PC-9 (cell line): ENCODE measurements around the gene HOXC12. TPM values are rescaled to one million over a fixed set of nuclear protein-coding genes. Genes with fewer than 3 reads are reported as not detected.

Source experiments
- BruUV-seq: library from RNA; stranded (reverse); fragments of 400-500 nt; replicated peaks from 2 replicates; lab custom pipeline; 2021; lab: Mats Ljungman, UMichigan
- CTCF ChIA-PET: fragments of 300-600 bp; sonication (Branson Sonifier 250); formaldehyde crosslinking; loops from one replicate; lab custom pipeline; 2022; ENCODE audit warnings: antibody characterized with exemption; lab: Charles Lee
- POLR2A ChIA-PET: fragments of 300-600 bp; sonication (Branson Sonifier 250); formaldehyde crosslinking; loops from one replicate; lab custom pipeline; 2022; ENCODE audit warnings: antibody characterized with exemption; ENCODE audit not compliant: unreplicated experiment; lab: Charles Lee
- DNase-seq, 2 experiments: peaks; one replicate each; pipeline versions ENCODE4 v3.0.0 to v3.0.0-alpha.2; 2015 to 2022; ENCODE audit warnings: mixed read lengths in 1 of 2
- H2AFZ ChIP-seq: fragments of 200-600 bp; sonication (generic); 2 replicates; pipeline ENCODE4 v1.8.1; 2017; ENCODE audit warnings: antibody characterized with exemption
- H3F3A ChIP-seq: fragments of 200-600 bp; sonication (generic); 2 replicates; pipeline ENCODE4 v1.8.1; 2017; ENCODE audit warnings: antibody characterized with exemption, mild to moderate bottlenecking, low read depth; ENCODE audit not compliant: insufficient read depth
- H3K27ac ChIP-seq: fragments of 200-600 bp; sonication (generic); 2 replicates; pipeline ENCODE4 v1.6.1; 2016; ENCODE audit warnings: mixed run types
- H3K27me3 ChIP-seq: fragments of 200-600 bp; sonication (generic); 2 replicates; pipeline ENCODE4 v1.6.1; 2016; ENCODE audit warnings: low read depth, mixed run types; ENCODE audit not compliant: insufficient read depth
- H3K36me3 ChIP-seq: fragments of 200-600 bp; sonication (generic); 2 replicates; pipeline ENCODE4 v1.6.1; 2016; ENCODE audit warnings: low read depth, mixed run types
- H3K4me1 ChIP-seq: fragments of 200-600 bp; sonication (generic); replicated peaks from 2 replicates; pipeline ENCODE4 v1.6.1; 2016; ENCODE audit warnings: mixed run types; ENCODE audit not compliant: insufficient read depth
- H3K4me2 ChIP-seq: fragments of 200-600 bp; sonication (generic); 2 replicates; pipeline ENCODE4 v1.6.1; 2017; ENCODE audit warnings: mixed run types
- H3K4me3 ChIP-seq: fragments of 200-600 bp; sonication (generic); 2 replicates; pipeline ENCODE4 v1.6.1; 2016; ENCODE audit warnings: mixed run types
- H3K79me2 ChIP-seq: fragments of 200-600 bp; sonication (generic); 2 replicates; pipeline ENCODE4 v1.6.1; 2017; ENCODE audit warnings: low read depth, mixed run types
- H3K9me2 ChIP-seq: fragments of 200-600 bp; sonication (generic); 2 replicates; pipeline ENCODE4 v1.8.1; 2017; ENCODE audit warnings: mild to moderate bottlenecking; ENCODE audit not compliant: insufficient read depth
- H3K9me3 ChIP-seq: fragments of 200-600 bp; sonication (generic); 2 replicates; pipeline ENCODE4 v1.8.1; 2016; ENCODE audit warnings: low read depth; ENCODE audit not compliant: insufficient read depth
- H4K20me1 ChIP-seq: fragments of 200-600 bp; sonication (generic); 2 replicates; pipeline ENCODE4 v1.8.1; 2017; ENCODE audit not compliant: insufficient read depth
- EZH2 ChIP-seq: fragments of 200-600 bp; sonication (generic); IDR thresholded peaks from 2 replicates; pipeline ENCODE4 v1.8.0; 2017; ENCODE audit warnings: antibody characterized with exemption, low read depth
- intact Hi-C: fragments of 100-400 bp; cut with micrococcal nuclease; formaldehyde crosslinking; loops from one replicate; pipeline ENCODE4 v1.10.0; 2022; ENCODE audit not compliant: unreplicated experiment
- total RNA-seq: library from RNA; stranded (reverse); gene quantifications from 2 replicates; pipeline ENCODE4 v1.2.3, GENCODE V29; 2021
- TF ChIP-seq, protein P1 (sequence below): fragments of 200-600 bp; sonication (generic); conservative IDR thresholded peaks from 2 replicates; pipeline ENCODE4 v1.6.1; 2017; ENCODE audit warnings: mixed run types, antibody characterized with exemption, mild to moderate bottlenecking, moderate library complexity

HOXC12 gene
- total RNA-seq, 1 experiment from 2014 or later, result 0.24 TPM

DNA sequence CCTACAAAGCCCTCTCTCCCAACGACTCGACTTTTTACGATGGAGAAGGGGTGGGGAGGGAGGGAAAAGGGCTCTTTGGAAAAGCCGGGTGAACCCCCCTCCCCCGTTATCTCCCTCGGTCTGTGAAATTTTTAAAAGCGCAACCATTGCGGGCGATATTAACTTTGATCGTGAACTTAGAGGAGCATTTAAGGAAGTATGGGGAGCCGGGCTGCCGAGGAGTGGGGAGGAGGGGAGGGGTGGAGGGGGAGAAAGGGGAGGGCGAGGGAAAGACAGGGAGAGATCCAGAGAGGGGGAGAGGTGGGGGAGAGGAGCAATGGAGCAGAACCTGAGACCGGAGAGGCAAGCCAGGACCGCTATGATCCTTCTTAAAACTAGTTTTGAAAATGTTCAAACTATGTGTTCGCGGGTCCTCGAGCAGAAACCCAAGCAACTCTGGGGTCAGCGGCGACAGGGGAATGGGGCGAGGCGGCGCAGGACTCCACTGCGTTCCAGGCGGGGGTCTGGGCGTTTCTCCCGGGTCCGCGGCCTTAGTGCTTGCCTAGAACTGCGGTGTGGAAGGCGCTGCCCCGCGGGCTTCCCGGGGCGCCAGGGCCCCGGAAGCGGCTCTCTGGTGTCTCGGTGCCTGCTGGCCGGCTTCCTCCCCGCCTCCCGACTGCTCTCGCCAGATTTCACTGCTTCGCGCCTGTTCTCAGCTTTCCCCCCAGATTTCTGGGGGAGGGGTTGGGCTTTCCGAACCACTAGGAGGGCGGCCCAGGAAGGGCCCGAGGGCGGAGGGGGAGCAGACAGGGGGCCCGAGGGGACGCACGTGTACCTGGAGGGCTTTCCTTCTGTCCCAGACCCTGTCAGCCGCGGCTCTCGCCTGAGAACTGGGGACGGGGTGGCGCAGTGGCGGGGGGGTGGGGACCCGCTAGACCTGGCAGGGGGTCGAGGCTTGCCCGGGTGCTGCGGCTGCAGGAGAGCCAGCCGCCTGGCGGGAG is 19.7 kb downstream of the HOXC12 start, which contains the start of gene HOTAIR:
Gene HOTAIR, minus strand, starts transcription at position 871 of the 980 bp plus-strand sequence.
- Histone ChIP-seq H3K27me3 (no peaks in the 10 kb centered on the region), H4K20me1 (no peaks in the 10 kb centered on the region), H3F3A (peaks cover 5% of the 10 kb centered on the region; the same call in 1 of the 2 replicates), H2AFZ (peak within 1 kb of the TSS; percentile 91), H3K4me3 (peak within 1 kb of the TSS; percentile 72), H3K27ac (peak within 1 kb of the TSS; percentile 49; the same call in 1 of the 2 replicates), H3K4me1 (no peaks in the 10 kb centered on the region), H3K4me2 (peak within 1 kb of the TSS; percentile 69), H3K9me2 (no peaks in the 10 kb centered on the region), H3K9me3 (no peaks in the 10 kb centered on the region), H3K36me3 (no peaks in the 10 kb centered on the region), H3K79me2 (no peaks in the 10 kb centered on the region)
- DNase-seq, result peak in 1 of 2 experiments; percentile 49
- ChIA-PET POLR2A (interaction anchor here (0.6 kb wide), 1 partner anchor 871 kb away, joined by 24 read pairs; no protein-coding TSS in a partner anchor), CTCF (no interaction called here)
- BruUV-seq, result no TSS peak
- intact Hi-C loops, result no loop called here
- TF ChIP-seq EZH2, result no peak
- TF ChIP-seq, protein P1, sequence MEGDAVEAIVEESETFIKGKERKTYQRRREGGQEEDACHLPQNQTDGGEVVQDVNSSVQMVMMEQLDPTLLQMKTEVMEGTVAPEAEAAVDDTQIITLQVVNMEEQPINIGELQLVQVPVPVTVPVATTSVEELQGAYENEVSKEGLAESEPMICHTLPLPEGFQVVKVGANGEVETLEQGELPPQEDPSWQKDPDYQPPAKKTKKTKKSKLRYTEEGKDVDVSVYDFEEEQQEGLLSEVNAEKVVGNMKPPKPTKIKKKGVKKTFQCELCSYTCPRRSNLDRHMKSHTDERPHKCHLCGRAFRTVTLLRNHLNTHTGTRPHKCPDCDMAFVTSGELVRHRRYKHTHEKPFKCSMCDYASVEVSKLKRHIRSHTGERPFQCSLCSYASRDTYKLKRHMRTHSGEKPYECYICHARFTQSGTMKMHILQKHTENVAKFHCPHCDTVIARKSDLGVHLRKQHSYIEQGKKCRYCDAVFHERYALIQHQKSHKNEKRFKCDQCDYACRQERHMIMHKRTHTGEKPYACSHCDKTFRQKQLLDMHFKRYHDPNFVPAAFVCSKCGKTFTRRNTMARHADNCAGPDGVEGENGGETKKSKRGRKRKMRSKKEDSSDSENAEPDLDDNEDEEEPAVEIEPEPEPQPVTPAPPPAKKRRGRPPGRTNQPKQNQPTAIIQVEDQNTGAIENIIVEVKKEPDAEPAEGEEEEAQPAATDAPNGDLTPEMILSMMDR, result no peak

DNA sequence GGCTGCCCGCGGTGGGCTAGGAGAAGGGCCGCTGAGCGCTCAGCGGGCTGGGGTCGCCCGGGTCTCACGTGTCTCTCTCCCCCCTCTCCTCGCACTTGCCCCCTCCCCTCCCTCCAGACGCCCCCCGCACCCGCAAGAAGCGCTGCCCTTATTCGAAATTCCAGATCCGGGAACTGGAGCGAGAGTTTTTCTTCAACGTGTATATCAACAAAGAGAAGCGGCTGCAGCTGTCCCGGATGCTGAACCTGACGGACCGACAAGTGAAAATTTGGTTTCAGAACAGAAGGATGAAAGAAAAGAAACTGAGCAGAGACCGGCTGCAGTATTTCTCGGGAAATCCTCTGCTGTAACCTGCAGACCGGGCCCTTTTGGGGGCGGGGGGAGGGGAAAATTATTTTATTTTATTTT is 20.4 kb downstream of the HOXC12 start:
- Histone ChIP-seq H3K9me3 (no peaks in the 10 kb centered on the region), H3K27ac (peak overlapping the region; percentile 49; the same call in 1 of the 2 replicates), H3K4me2 (peak overlapping the region; percentile 69), H4K20me1 (no peaks in the 10 kb centered on the region), H3K27me3 (no peaks in the 10 kb centered on the region), H3K4me1 (no peaks in the 10 kb centered on the region), H3K4me3 (peak overlapping the region; percentile 72), H3K9me2 (no peaks in the 10 kb centered on the region), H3F3A (0 out of 2 replicates have a peak, but pooled peaks cover 5% of the 10 kb centered on the region), H2AFZ (peak overlapping the region; percentile 91; the same call in 1 of the 2 replicates), H3K36me3 (no peaks in the 10 kb centered on the region), H3K79me2 (no peaks in the 10 kb centered on the region)
- DNase-seq, result no peak
- intact Hi-C loops, result no loop called here
- TF ChIP-seq, protein P1, result no peak
- TF ChIP-seq EZH2, result no peak
- ChIA-PET CTCF (no interaction called here), POLR2A (interaction anchor here (0.6 kb wide), 1 partner anchor 872 kb away, joined by 24 read pairs; no protein-coding TSS in a partner anchor)
- no TSS peak for BruUV-seq

DNA sequence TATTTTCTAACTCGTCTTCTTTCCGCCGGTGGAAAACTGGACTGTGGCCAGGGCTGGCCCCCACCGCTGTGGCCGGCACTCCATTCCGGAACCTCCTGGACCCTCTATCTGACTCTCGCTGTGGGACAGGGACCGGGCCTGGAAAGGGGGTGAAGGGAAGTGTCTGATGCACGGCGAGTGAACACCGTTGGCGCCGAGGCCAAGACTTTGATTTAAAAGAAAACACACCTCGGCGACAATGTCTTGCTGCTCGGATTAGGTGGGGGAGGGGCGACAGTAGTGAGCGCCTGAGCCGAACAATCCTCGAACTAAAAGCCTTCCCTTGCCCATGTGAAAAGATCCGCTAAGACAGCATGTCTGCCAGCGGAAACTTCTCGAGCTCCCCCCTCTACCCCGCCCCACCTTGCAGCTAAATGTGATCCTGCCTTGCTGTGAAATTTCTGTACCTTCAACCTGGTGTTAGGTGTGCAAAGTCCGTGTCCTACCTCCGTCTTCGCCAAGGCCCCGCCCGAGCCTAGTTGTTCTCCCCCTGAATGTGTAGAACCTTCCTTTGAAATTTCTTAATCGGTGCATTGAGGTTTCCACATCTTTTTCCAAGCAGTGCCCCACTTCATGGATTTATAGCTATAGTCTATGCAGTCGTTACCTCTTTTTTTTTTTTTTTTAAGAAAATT is 20.9 kb downstream of the HOXC12 start:
- Histone ChIP-seq H3K9me3 (no peaks in the 10 kb centered on the region), H4K20me1 (no peaks in the 10 kb centered on the region), H3K4me2 (peak overlapping the region; percentile 69; the same call in 1 of the 2 replicates), H3K27me3 (no peaks in the 10 kb centered on the region), H3F3A (0 out of 2 replicates have a peak, but pooled peaks cover 5% of the 10 kb centered on the region), H3K79me2 (no peaks in the 10 kb centered on the region), H3K27ac (no peak overlapping the region), H3K4me1 (no peaks in the 10 kb centered on the region), H3K36me3 (no peaks in the 10 kb centered on the region), H3K9me2 (no peaks in the 10 kb centered on the region), H3K4me3 (peak overlapping the region; percentile 72; the same call in 1 of the 2 replicates), H2AFZ (no peak overlapping the region)
- TF ChIP-seq, protein P1, result no peak
- no peak for TF ChIP-seq EZH2
- intact Hi-C loops, result no loop called here
- POLR2A ChIA-PET, result interaction anchor here (0.6 kb wide), 1 partner anchor 873 kb away, joined by 24 read pairs; no protein-coding TSS in a partner anchor
- DNase-seq, result no peak
- BruUV-seq, result TSS peak; percentile 72
- CTCF ChIA-PET, result no interaction called here
